NCI-H128 (cell line): Measurements from ENCODE around the gene CPSF4L.
"Not testable (repeated sequence)": the region's sequence is repeated elsewhere in the genome, so short reads cannot be mapped to it uniquely, and the experiment has no call there.

Experiments used
- DNase-seq: peaks from one replicate; lab custom pipeline; 2025; ENCODE audit not compliant: unreplicated experiment; lab: John Stamatoyannopoulos, UW

The CPSF4L gene

GRCh38 chr17:73268582-73269328 lies 7.1 kb upstream of the CPSF4L start:
- no peak for DNase-seq

GRCh38 chr17:73267648-73268537 lies 6.2 kb upstream of the CPSF4L start:
- no peak for DNase-seq

GRCh38 chr17:73266796-73267195 lies 5.1 kb upstream of the CPSF4L start:
- DNase-seq = no peak

- no peak for DNase-seq
These were observed 4.3 kb upstream of the CPSF4L start for GRCh38 chr17:73265646-73266640.

GRCh38 chr17:73264448-73264847 lies 2.8 kb upstream of the CPSF4L start:
- DNase-seq = not testable (repeated sequence)

GRCh38 chr17:73262676-73263642 lies 1.3 kb upstream of the CPSF4L start:
- no peak for DNase-seq

- no peak for DNase-seq
These were observed 434 bp upstream of the CPSF4L start for GRCh38 chr17:73261952-73262675.

GRCh38 chr17:73257516-73257915 lies 4.2 kb downstream of the CPSF4L start:
- no peak for DNase-seq

GRCh38 chr17:73256220-73256619 lies 5.5 kb downstream of the CPSF4L start:
- DNase-seq = no peak

GRCh38 chr17:73255671-73256181 lies 6.0 kb downstream of the CPSF4L start:
- DNase-seq = peak; percentile 12

- DNase-seq = no peak
These were observed 9.8 kb downstream of the CPSF4L start for GRCh38 chr17:73251871-73252270.

- DNase-seq = no peak
These were observed 10.6 kb downstream of the CPSF4L start for GRCh38 chr17:73250851-73251640.

GRCh38 chr17:73249700-73250099 lies 12.0 kb downstream of the CPSF4L start:
- DNase-seq = no peak

- no peak for DNase-seq
These were observed 13.1 kb downstream of the CPSF4L start for GRCh38 chr17:73248532-73248931.

GRCh38 chr17:73247726-73248125 lies 14.0 kb downstream of the CPSF4L start:
- no peak for DNase-seq

GRCh38 chr17:73240561-73240960 lies 21.1 kb downstream of the CPSF4L start:
- DNase-seq = no peak

GRCh38 chr17:73237714-73238113 lies 24.0 kb downstream of the CPSF4L start:
- DNase-seq = no peak

- DNase-seq = no peak
These were observed 26.9 kb downstream of the CPSF4L start for GRCh38 chr17:73234736-73235135.
